IMR-90 (cell line): ENCODE measurements around the gene FGF3. TPM values are rescaled to one million over a fixed set of nuclear protein-coding genes. Genes with fewer than 3 reads are reported as not detected.
A peak's percentile ranks its signal among the peaks of the same experiment; 100 is the strongest.

ENCODE experiments used
- ATAC-seq: fragments of 200-7000 bp; cut with Tn5 transposase; 2 replicates; pipeline ENCODE4 v1.9.1; 2020; ENCODE audit warnings: low read depth, mild to moderate bottlenecking, moderate library complexity
- BruUV-seq: library from RNA; stranded (reverse); fragments of 400-500 nt; replicated peaks from 2 replicates; lab custom pipeline; 2021; lab: Mats Ljungman, UMichigan
- CTCF ChIA-PET: fragments of 300-600 bp; formaldehyde crosslinking; extraction: SDS; loops from one replicate; lab custom pipeline; 2021; ENCODE audit warnings: antibody characterized with exemption; lab: Yijun Ruan, JAX
- POLR2A ChIA-PET: fragments of 300-600 bp; sonication (Branson Sonifier 250); formaldehyde crosslinking; loops from one replicate; lab custom pipeline; 2022; ENCODE audit warnings: antibody characterized with exemption; ENCODE audit not compliant: unreplicated experiment; lab: Charles Lee
- DNase-seq: peaks from one replicate; pipeline ENCODE4 v3.0.0; 2013
- H2AFZ ChIP-seq: replicated peaks from 2 replicates; pipeline ENCODE3; 2013; ENCODE audit warnings: low read length, mild to moderate bottlenecking; ENCODE audit not compliant: poor library complexity
- H2AK5ac ChIP-seq: 2 replicates; pipeline ENCODE4 v1.6.1; 2013; ENCODE audit warnings: low read depth, low read length, inconsistent platforms
- H2AK9ac ChIP-seq: replicated peaks from 2 replicates; pipeline ENCODE3; 2013; ENCODE audit warnings: mild to moderate bottlenecking, low read depth, low read length, moderate library complexity; ENCODE audit not compliant: poor library complexity
- H2BK120ac ChIP-seq: 2 replicates; pipeline ENCODE4 v1.6.1; 2013; ENCODE audit warnings: low read depth, low read length, inconsistent platforms
- H2BK15ac ChIP-seq: 3 replicates; pipeline ENCODE4 v1.6.1; 2013; ENCODE audit warnings: low read depth, low read length, inconsistent platforms
- H2BK20ac ChIP-seq: 2 replicates; pipeline ENCODE4 v1.6.1; 2013; ENCODE audit warnings: low read depth, mild to moderate bottlenecking, inconsistent platforms, low read length, moderate library complexity
- H2BK5ac ChIP-seq: 2 replicates; pipeline ENCODE4 v1.6.1; 2013; ENCODE audit warnings: mild to moderate bottlenecking, low read depth, low read length, inconsistent platforms; ENCODE audit not compliant: poor library complexity, severe bottlenecking
- H3K14ac ChIP-seq: replicated peaks from 2 replicates; pipeline ENCODE4 v1.6.1; 2013; ENCODE audit warnings: low read depth, low read length, inconsistent platforms
- H3K18ac ChIP-seq: 2 replicates; pipeline ENCODE4 v1.6.1; 2013; ENCODE audit warnings: low read depth, low read length, control low read depth
- H3K23ac ChIP-seq: 2 replicates; pipeline ENCODE4 v1.6.1; 2013; ENCODE audit warnings: low read depth, low read length, inconsistent platforms
- H3K27ac ChIP-seq: 2 replicates; pipeline ENCODE4 v1.5.1; 2013; ENCODE audit warnings: mild to moderate bottlenecking, control low read depth, low read length; ENCODE audit not compliant: insufficient read depth
- H3K27me3 ChIP-seq: 2 replicates; pipeline ENCODE4 v1.6.1; 2013; ENCODE audit warnings: low read length; ENCODE audit not compliant: control insufficient read depth, insufficient read depth
- H3K36me3 ChIP-seq: 2 replicates; pipeline ENCODE4 v1.6.1; 2013; ENCODE audit warnings: low read length, mixed read lengths; ENCODE audit not compliant: control insufficient read depth, insufficient read depth
- H3K4ac ChIP-seq: 2 replicates; pipeline ENCODE4 v1.6.1; 2013; ENCODE audit warnings: low read depth, low read length, inconsistent platforms
- H3K4me1 ChIP-seq: 2 replicates; pipeline ENCODE4 v1.6.1; 2013; ENCODE audit warnings: low read length, mixed read lengths; ENCODE audit not compliant: control insufficient read depth, insufficient read depth
- H3K4me2 ChIP-seq: 2 replicates; pipeline ENCODE4 v1.6.1; 2013; ENCODE audit warnings: low read depth, mild to moderate bottlenecking, control low read depth, low read length, moderate library complexity
- H3K4me3 ChIP-seq: 2 replicates; pipeline ENCODE4 v1.5.1; 2013; ENCODE audit warnings: low read depth, mild to moderate bottlenecking, control low read depth, low read length, moderate library complexity; ENCODE audit not compliant: insufficient read depth
- H3K56ac ChIP-seq: 2 replicates; pipeline ENCODE4 v1.6.1; 2013; ENCODE audit warnings: low read length, inconsistent platforms; ENCODE audit not compliant: insufficient read depth; ENCODE audit errors: extremely low read depth
- H3K79me1 ChIP-seq, 2 experiments: 2 replicates each; pipeline ENCODE4 v1.6.1; 2013; ENCODE audit warnings: low read length in 2 of 2, inconsistent platforms in 1 of 2, low read depth in 1 of 2
- H3K9ac ChIP-seq: 2 replicates; pipeline ENCODE4 v1.6.1; 2013; ENCODE audit warnings: low read depth, low read length, control low read depth
- H3K9me1 ChIP-seq: 2 replicates; pipeline ENCODE4 v1.6.1; 2013; ENCODE audit warnings: low read length, inconsistent platforms; ENCODE audit not compliant: insufficient read depth
- H3K9me3 ChIP-seq: 2 replicates; pipeline ENCODE4 v1.6.1; 2013; ENCODE audit warnings: low read length; ENCODE audit not compliant: control insufficient read depth, insufficient read depth
- H4K20me1 ChIP-seq: 2 replicates; pipeline ENCODE4 v1.6.1; 2013; ENCODE audit warnings: low read length, inconsistent platforms; ENCODE audit not compliant: insufficient read depth
- H4K5ac ChIP-seq: 2 replicates; pipeline ENCODE4 v1.6.1; 2013; ENCODE audit warnings: mild to moderate bottlenecking, low read depth, low read length, control low read depth
- H4K8ac ChIP-seq, 2 experiments: 2 replicates each; pipeline ENCODE4 v1.6.1; 2013; ENCODE audit warnings: low read depth in 2 of 2, low read length in 2 of 2, control low read depth in 1 of 2, inconsistent platforms in 1 of 2
- H4K91ac ChIP-seq: 2 replicates; pipeline ENCODE4 v1.6.1; 2013; ENCODE audit warnings: low read depth, low read length, inconsistent platforms; ENCODE audit not compliant: insufficient read depth
- CHD1 ChIP-seq: IDR thresholded peaks from 2 replicates; pipeline ENCODE4 v1.6.1; 2012; ENCODE audit warnings: low read depth, low read length, improper control_type of control experiment
- FOS ChIP-seq: fragments of 150-350 bp; IDR thresholded peaks from 2 replicates; pipeline ENCODE4 v1.6.1; 2016; ENCODE audit warnings: low read depth, low read length
- MAFK ChIP-seq: IDR thresholded peaks from 2 replicates; pipeline ENCODE4 v1.6.1; 2012; ENCODE audit warnings: low read depth, low read length, improper control_type of control experiment
- MXI1 ChIP-seq: IDR thresholded peaks from 2 replicates; pipeline ENCODE4 v1.6.1; 2012; ENCODE audit warnings: low read depth, mild to moderate bottlenecking, low read length, moderate library complexity, borderline replicate concordance
- NFE2L2 ChIP-seq: fragments of 150-350 bp; IDR thresholded peaks from 2 replicates; pipeline ENCODE4 v1.6.1; 2016; ENCODE audit warnings: low read depth, mild to moderate bottlenecking, low read length
- RAD21 ChIP-seq: IDR thresholded peaks from 2 replicates; pipeline ENCODE4 v1.6.1; 2012; ENCODE audit warnings: low read length, improper control_type of control experiment
- RFX5 ChIP-seq: IDR thresholded peaks from 2 replicates; pipeline ENCODE4 v1.8.0; 2012; ENCODE audit warnings: low read depth, mild to moderate bottlenecking, low read length, moderate library complexity
- WGBS, 2 experiments: methylation state at CpG; one replicate each; pipeline versions ENCODE4 v1.1.5 to v1.1.7; 2013; ENCODE audit warnings: missing lambda C conversion rate in 2 of 2; ENCODE audit not compliant: insufficient read length in 1 of 2; ENCODE audit errors: extremely low coverage in 2 of 2; 5-methylcytosine and 5-hydroxymethylcytosine counted together
- dilution Hi-C: fragments of 300-500 bp; cut with HindIII; formaldehyde crosslinking; loops from one replicate; pipeline ENCODE4 v1.14.3; 2018; ENCODE audit warnings: low sequenced_read_pairs; ENCODE audit not compliant: unreplicated experiment
- in situ Hi-C: fragments of 300-500 bp; cut with MboI; formaldehyde crosslinking; loops from 3 replicates; pipeline ENCODE4 v1.14.3; 2019; ENCODE audit warnings: low sequenced_read_pairs, inconsistent platforms, mixed read lengths
- intact Hi-C: fragments of 100-400 bp; cut with micrococcal nuclease; formaldehyde crosslinking; loops from 2 replicates; pipeline ENCODE4 v1.10.0; 2022
- polyA plus RNA-seq, 3 experiments: library from polyadenylated mRNA; depleted of rRNA; stranded (reverse); fragments of >200 nt; gene quantifications; 2 replicates each; pipeline ENCODE4 v1.2.3, GENCODE V29; 2012; ENCODE audit warnings: low replicate concordance in 1 of 3
- total RNA-seq: library from RNA; depleted of rRNA; stranded (reverse); fragments of >200 nt; gene quantifications from 2 replicates; pipeline ENCODE4 v1.2.3, GENCODE V29; 2012
- TF ChIP-seq, protein P1 (sequence below): conservative IDR thresholded peaks from 2 replicates; pipeline ENCODE4 v1.5.1; 2012; ENCODE audit warnings: mild to moderate bottlenecking, low read depth, low read length, improper control_type of control experiment

FGF3 gene
- total and polyA plus RNA-seq, 2 of the 4 experiments (the other 2 are of a cell fraction): not detected

DNA sequence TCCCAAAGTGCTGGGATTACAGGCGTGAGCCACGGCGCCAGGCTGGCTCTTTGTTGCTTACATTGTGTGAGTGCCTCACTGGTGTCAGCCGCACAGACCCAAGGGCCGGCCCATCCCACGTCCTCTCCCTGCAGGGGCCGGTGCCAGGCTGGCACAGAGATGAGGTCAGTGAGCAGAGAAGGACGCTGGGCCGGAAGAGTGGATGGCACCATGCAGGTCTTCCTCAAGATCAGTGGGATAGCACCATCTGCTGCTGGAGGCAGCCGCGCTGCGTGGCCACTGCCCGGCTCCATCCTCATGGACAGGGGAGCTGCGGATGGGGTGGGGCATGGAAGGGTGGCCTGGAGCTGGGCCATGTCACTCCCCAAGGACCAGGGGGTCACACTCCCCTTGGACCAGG lies 22.1 kb downstream of the FGF3 start:
- intact Hi-C loops: no loop called here
- TF ChIP-seq MXI1 (no peak), NFE2L2 (no peak), RFX5 (no peak), RAD21 (peak; percentile 28; the same call in 1 of the 2 replicates), FOS (no peak), CHD1 (no peak), MAFK (no peak)
- TF ChIP-seq, protein P1, sequence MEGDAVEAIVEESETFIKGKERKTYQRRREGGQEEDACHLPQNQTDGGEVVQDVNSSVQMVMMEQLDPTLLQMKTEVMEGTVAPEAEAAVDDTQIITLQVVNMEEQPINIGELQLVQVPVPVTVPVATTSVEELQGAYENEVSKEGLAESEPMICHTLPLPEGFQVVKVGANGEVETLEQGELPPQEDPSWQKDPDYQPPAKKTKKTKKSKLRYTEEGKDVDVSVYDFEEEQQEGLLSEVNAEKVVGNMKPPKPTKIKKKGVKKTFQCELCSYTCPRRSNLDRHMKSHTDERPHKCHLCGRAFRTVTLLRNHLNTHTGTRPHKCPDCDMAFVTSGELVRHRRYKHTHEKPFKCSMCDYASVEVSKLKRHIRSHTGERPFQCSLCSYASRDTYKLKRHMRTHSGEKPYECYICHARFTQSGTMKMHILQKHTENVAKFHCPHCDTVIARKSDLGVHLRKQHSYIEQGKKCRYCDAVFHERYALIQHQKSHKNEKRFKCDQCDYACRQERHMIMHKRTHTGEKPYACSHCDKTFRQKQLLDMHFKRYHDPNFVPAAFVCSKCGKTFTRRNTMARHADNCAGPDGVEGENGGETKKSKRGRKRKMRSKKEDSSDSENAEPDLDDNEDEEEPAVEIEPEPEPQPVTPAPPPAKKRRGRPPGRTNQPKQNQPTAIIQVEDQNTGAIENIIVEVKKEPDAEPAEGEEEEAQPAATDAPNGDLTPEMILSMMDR: 0 out of 2 replicates have a peak, but pooled peaks have one; percentile 23
- ChIA-PET CTCF (no interaction called here), POLR2A (no interaction called here)
- Histone ChIP-seq H2BK120ac (no peak overlapping the region), H3K27me3 (peaks cover 23% of the 10 kb centered on the region), H3K18ac (no peak overlapping the region), H3K9ac (no peak overlapping the region), H4K8ac (no peak overlapping the region), H2BK20ac (no peak overlapping the region), H4K91ac (no peak overlapping the region), H2AK9ac (no peak overlapping the region), H3K4me1 (no peaks in the 10 kb centered on the region), H3K79me1 (no peaks in the 10 kb centered on the region), H3K9me3 (peaks cover 3% of the 10 kb centered on the region; the same call in 1 of the 2 replicates), H3K23ac (no peak overlapping the region), H3K4ac (no peak overlapping the region), H3K36me3 (no peaks in the 10 kb centered on the region), H3K14ac (no peak overlapping the region), H2AK5ac (no peak overlapping the region), H3K4me2 (no peak overlapping the region), H4K5ac (no peak overlapping the region), H2AFZ (no peak overlapping the region), H3K56ac (no peak overlapping the region), H2BK15ac (no peak overlapping the region), H3K4me3 (no peak overlapping the region), H3K9me1 (no peaks in the 10 kb centered on the region), H2BK5ac (no peak overlapping the region), H3K27ac (no peak overlapping the region), H4K20me1 (no peaks in the 10 kb centered on the region)
- 80% methylated on average over 1 of the region's 14 CpGs; no CpG with 5 or more reads in 1 of the 2 experiments for WGBS, 2 experiments
- ATAC-seq: no peak
- BruUV-seq: no TSS peak
- no peak for DNase-seq
- dilution Hi-C loops: no loop called here
- in situ Hi-C loops: no loop called here
